A549 (cell line): ENCODE measurements around the gene TMEM207. TPM values are rescaled to one million over a fixed set of nuclear protein-coding genes. Genes with fewer than 3 reads are reported as not detected.

Source experiments
- ATAC-seq, 2 experiments: fragments of 200-7000 bp in 1 of 2; fragments of >200 bp in 1 of 2; cut with Nextera tagmentation in 1 of 2; cut with Tn5 transposase in 1 of 2; 3 replicates each; pipeline versions ENCODE4 v1.8.0 to v1.9.1; 2018 to 2020; ENCODE audit warnings: mild to moderate bottlenecking in 1 of 2, moderate library complexity in 1 of 2
- CTCF ChIA-PET: fragments of 300-600 bp; sonication (Branson Sonifier 250); formaldehyde crosslinking; extraction: SDS; loops from one replicate; lab custom pipeline; 2021; ENCODE audit warnings: antibody characterized with exemption, inconsistent platforms; lab: Yijun Ruan, JAX
- POLR2A ChIA-PET: fragments of 350-600 bp; formaldehyde crosslinking; extraction: SDS; loops from one replicate; lab custom pipeline; 2021; ENCODE audit warnings: antibody characterized with exemption, inconsistent platforms; lab: Yijun Ruan, JAX
- DNase-seq, 2 experiments: peaks; one replicate each; pipeline versions ENCODE4 v3.0.0 to v3.0.0-alpha.2; 2011 to 2016; ENCODE audit warnings: low read depth in 1 of 2, low spot score in 1 of 2
- FAIRE-seq: peaks from 2 replicates; lab custom pipeline; 2011; peaks lifted over from hg19 to GRCh38; lab: Jason Lieb, UNC
- H3K27ac ChIP-seq, 2 experiments: fragments of >200 bp; sonication (Bioruptor Twin); formaldehyde crosslinking; 3 replicates each; pipeline ENCODE4 v1.5.1; 2016 to 2017
- H3K4me1 ChIP-seq: fragments of >200 bp; sonication (Bioruptor Twin); formaldehyde crosslinking; 3 replicates; pipeline ENCODE4 v1.6.1; 2016
- H3K4me2 ChIP-seq: fragments of >200 bp; sonication (Bioruptor Twin); formaldehyde crosslinking; 3 replicates; pipeline ENCODE4 v1.6.1; 2016
- H3K4me3 ChIP-seq: fragments of >200 bp; sonication (Bioruptor Twin); formaldehyde crosslinking; 3 replicates; pipeline ENCODE4 v1.5.1; 2016
- H3K9me3 ChIP-seq: fragments of >200 bp; sonication (Bioruptor Twin); formaldehyde crosslinking; 3 replicates; pipeline ENCODE4 v1.6.1; 2016
- BCL3 ChIP-seq: fragments of >200 bp; sonication (Bioruptor Twin); formaldehyde crosslinking; IDR thresholded peaks from 3 replicates; pipeline ENCODE4 v1.6.1; 2016
- CBX2 ChIP-seq: fragments of 200-600 bp; sonication (generic); IDR thresholded peaks from 2 replicates; pipeline ENCODE4 v1.6.1; 2016; ENCODE audit warnings: low read depth, mild to moderate bottlenecking, borderline replicate concordance
- CBX8 ChIP-seq: fragments of 200-600 bp; sonication (generic); IDR thresholded peaks from 2 replicates; pipeline ENCODE4 v1.6.1; 2016
- CHD2 ChIP-seq: fragments of 150-350 bp; IDR thresholded peaks from 2 replicates; pipeline ENCODE4 v1.6.1; 2014; ENCODE audit warnings: low read length; ENCODE audit not compliant: partially characterized antibody
- EHMT2 ChIP-seq: fragments of 200-600 bp; sonication (generic); IDR thresholded peaks from 2 replicates; pipeline ENCODE4 v1.6.1; 2016; ENCODE audit warnings: antibody characterized with exemption, low read depth, mild to moderate bottlenecking, moderate library complexity
- ELK1 ChIP-seq: fragments of 150-350 bp; IDR thresholded peaks from 2 replicates; pipeline ENCODE4 v1.6.1; 2014; ENCODE audit warnings: low read depth, mild to moderate bottlenecking, low read length
- FOSB ChIP-seq: fragments of 250-450 bp; sonication (Bioruptor Pico); IDR thresholded peaks from 2 replicates; pipeline ENCODE4 v1.5.0; 2020; ENCODE audit warnings: mild to moderate bottlenecking, moderate library complexity
- HEYL ChIP-seq: fragments of 250-450 bp; sonication (Bioruptor Pico); IDR thresholded peaks from 2 replicates; pipeline ENCODE4 v1.8.0; 2021; ENCODE audit warnings: mild to moderate bottlenecking, moderate library complexity
- HOXA7 ChIP-seq: fragments of 250-450 bp; sonication (Bioruptor Pico); IDR thresholded peaks from 2 replicates; pipeline ENCODE4 v1.5.0; 2020; ENCODE audit warnings: mild to moderate bottlenecking, moderate library complexity
- HOXB13 ChIP-seq: fragments of 250-450 bp; sonication (Bioruptor Pico); IDR thresholded peaks from 2 replicates; pipeline ENCODE4 v1.5.0; 2020; ENCODE audit warnings: low read depth, mild to moderate bottlenecking, moderate library complexity
- HOXB5 ChIP-seq: fragments of 250-450 bp; sonication (Bioruptor Pico); IDR thresholded peaks from 2 replicates; pipeline ENCODE4 v1.5.0; 2020; ENCODE audit warnings: mild to moderate bottlenecking, moderate library complexity
- KDM1A ChIP-seq: fragments of 200-600 bp; sonication (generic); IDR thresholded peaks from 2 replicates; pipeline ENCODE4 v1.6.1; 2016; ENCODE audit warnings: low read depth, mild to moderate bottlenecking
- KDM5A ChIP-seq: fragments of 200-600 bp; sonication (generic); IDR thresholded peaks from 2 replicates; pipeline ENCODE4 v1.6.1; 2016; ENCODE audit warnings: antibody characterized with exemption, mild to moderate bottlenecking
- MAZ ChIP-seq: fragments of 150-350 bp; IDR thresholded peaks from 2 replicates; pipeline ENCODE4 v1.6.1; 2014; ENCODE audit warnings: antibody characterized with exemption, low read depth, low read length, borderline replicate concordance
- MYC ChIP-seq: IDR thresholded peaks from 2 replicates; pipeline ENCODE4 v1.6.1; 2012; ENCODE audit warnings: mild to moderate bottlenecking, inconsistent platforms, low read length, improper control_type of control experiment, borderline replicate concordance
- NPAS2 ChIP-seq: fragments of 250-450 bp; sonication (Bioruptor Pico); IDR thresholded peaks from 2 replicates; pipeline ENCODE4 v1.8.0; 2022; ENCODE audit warnings: mild to moderate bottlenecking, moderate library complexity, borderline replicate concordance
- PHF8 ChIP-seq: fragments of 200-600 bp; sonication (generic); IDR thresholded peaks from 2 replicates; pipeline ENCODE4 v1.6.1; 2016; ENCODE audit warnings: low read depth, mild to moderate bottlenecking, antibody characterized with exemption, moderate library complexity, borderline replicate concordance
- POLR2AphosphoS2 ChIP-seq: conservative IDR thresholded peaks from 2 replicates; pipeline ENCODE4 v1.6.1; 2012; ENCODE audit warnings: low read length, improper control_type of control experiment, inconsistent platforms
- RAD21 ChIP-seq, 2 experiments: fragments of >200 bp in 1 of 2; sonication (Bioruptor Twin) in 1 of 2; formaldehyde crosslinking in 1 of 2; IDR thresholded peaks in 1 of 2; conservative IDR thresholded peaks in 1 of 2; 2 replicates in 1 of 2; 3 replicates in 1 of 2; pipeline ENCODE4 v1.6.1; 2012 to 2018; ENCODE audit warnings: inconsistent platforms in 1 of 2
- RARB ChIP-seq: fragments of 250-450 bp; sonication (Bioruptor Pico); IDR thresholded peaks from 2 replicates; pipeline ENCODE4 v1.8.0; 2021; ENCODE audit warnings: mild to moderate bottlenecking, moderate library complexity
- USF2 ChIP-seq: fragments of 450-650 bp; IDR thresholded peaks from 2 replicates; pipeline ENCODE4 v1.6.1; 2014; ENCODE audit warnings: antibody characterized with exemption
- ZSCAN20 ChIP-seq: fragments of 250-450 bp; sonication (Bioruptor Pico); IDR thresholded peaks from 2 replicates; pipeline ENCODE4 v1.8.0; 2022; ENCODE audit warnings: mild to moderate bottlenecking, moderate library complexity
- WGBS: methylation state at CpG from one replicate; pipeline ENCODE4 v1.1.6; 2017; ENCODE audit errors: missing lambda C conversion rate; 5-methylcytosine and 5-hydroxymethylcytosine counted together
- polyA plus RNA-seq, 4 experiments: library from polyadenylated mRNA; depleted of rRNA in 3 of 4; stranded (reverse); fragments of >200 nt; fragmentation: RNase III in 1 of 4; extraction: RNeasy Plus Mini Kit Qiagen cat#74134 plus additional on column Dnase treatment in 1 of 4; gene quantifications; 2 replicates in 3 of 4; 3 replicates in 1 of 4; pipeline ENCODE4 v1.2.3, GENCODE V29; 2011 to 2017
- TF ChIP-seq, protein P1 (sequence below): fragments of >200 bp; sonication (Bioruptor Twin); formaldehyde crosslinking; IDR thresholded peaks from 2 replicates; pipeline ENCODE4 v1.6.1; 2016
- TF ChIP-seq, protein P2 (sequence below): IDR thresholded peaks from 2 replicates; pipeline ENCODE4 v1.6.1; 2012
- TF ChIP-seq, protein P3 (sequence below): IDR thresholded peaks from 2 replicates; pipeline ENCODE4 v1.6.1; 2012; ENCODE audit warnings: low read depth, borderline replicate concordance
- TF ChIP-seq, protein P4 (sequence below): fragments of 200-600 bp; sonication (generic); IDR thresholded peaks from 2 replicates; pipeline ENCODE4 v1.6.1; 2016; ENCODE audit warnings: antibody characterized with exemption, mild to moderate bottlenecking, moderate library complexity

Gene TMEM207
- polyA plus RNA-seq, 2 of the 4 experiments (the other 2 are of a cell fraction): not detected

DNA sequence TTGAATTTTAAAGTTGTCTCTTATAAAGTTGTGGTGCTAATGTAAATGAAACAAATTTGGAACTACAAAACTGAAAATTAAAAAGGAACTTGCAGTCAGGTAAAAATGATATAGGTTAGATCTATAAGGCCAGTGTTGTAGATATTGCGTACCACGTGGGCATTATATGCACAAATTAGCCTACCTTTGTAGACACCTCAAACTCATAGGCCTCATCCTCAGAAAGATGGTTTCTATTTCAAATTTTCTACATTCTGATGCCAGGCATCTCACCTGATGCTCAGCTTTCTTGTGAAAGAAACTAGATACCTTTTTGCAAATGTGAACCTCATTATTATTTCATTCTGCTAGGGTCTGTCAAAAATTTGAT lies 25.6 kb downstream of the TMEM207 start:
- 0 out of 3 replicates have a peak overlapping the region, but pooled peaks have one; percentile 25 for H3K4me2 ChIP-seq
- 63% methylated on average over 2 of the region's 2 CpGs for WGBS
- POLR2A ChIA-PET: interaction anchor here (1.0 to 1.4 kb wide), 2 partner anchors 38 to 102 kb away, joined by 3 to 5 read pairs; partner anchors contain the start of gene CLDN1
- no peaks in the 10 kb centered on the region for H3K9me3 ChIP-seq
- no peaks in the 10 kb centered on the region; the same call in 2 of the 3 replicates for H3K4me1 ChIP-seq
- CTCF ChIA-PET: interaction anchor here (0.6 to 3.2 kb wide), 13 partner anchors 10 to 1192 kb away, joined by 3 to 28 read pairs (median 4); partner anchors contain the start of gene CLDN1
- no peak overlapping the region for H3K4me3 ChIP-seq
- ATAC-seq: peak; percentile 19 to 38; a peak in 3 of 6 replicates
- FAIRE-seq: no peak
- TF ChIP-seq CBX2 (no peak), EHMT2 (no peak), RAD21 (conservative IDR thresholded peaks at IDR 0.05 in 1 of 2, IDR thresholded peaks at IDR 0.05 in 1 of 2) (no peak), POLR2AphosphoS2 (no peak), HOXA7 (CRISPR knock-in tag) (no peak), CBX8 (no peak), HOXB13 (CRISPR knock-in tag) (no peak), NPAS2 (no peak), MYC (no peak)
- TF ChIP-seq, protein P1, sequence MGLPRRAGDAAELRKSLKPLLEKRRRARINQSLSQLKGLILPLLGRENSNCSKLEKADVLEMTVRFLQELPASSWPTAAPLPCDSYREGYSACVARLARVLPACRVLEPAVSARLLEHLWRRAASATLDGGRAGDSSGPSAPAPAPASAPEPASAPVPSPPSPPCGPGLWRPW: no peak
- TF ChIP-seq, protein P2, sequence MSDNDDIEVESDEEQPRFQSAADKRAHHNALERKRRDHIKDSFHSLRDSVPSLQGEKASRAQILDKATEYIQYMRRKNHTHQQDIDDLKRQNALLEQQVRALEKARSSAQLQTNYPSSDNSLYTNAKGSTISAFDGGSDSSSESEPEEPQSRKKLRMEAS: no peak
- TF ChIP-seq, all 56 proteins: peak for 0
- H3K27ac ChIP-seq: peak overlapping the region in 1 of 2 experiments; percentile 38; a peak in 1 of 6 replicates
- no peak for DNase-seq

- DNase-seq (no peak), ATAC-seq (no peak), FAIRE-seq (no peak)
- CTCF ChIA-PET: interaction anchor here (0.7 to 1.9 kb wide), 4 partner anchors 9 to 447 kb away, joined by 3 to 7 read pairs (median 3); no protein-coding TSS in a partner anchor
- H3K4me2 ChIP-seq: no peak overlapping the region
- TF ChIP-seq, protein P3, sequence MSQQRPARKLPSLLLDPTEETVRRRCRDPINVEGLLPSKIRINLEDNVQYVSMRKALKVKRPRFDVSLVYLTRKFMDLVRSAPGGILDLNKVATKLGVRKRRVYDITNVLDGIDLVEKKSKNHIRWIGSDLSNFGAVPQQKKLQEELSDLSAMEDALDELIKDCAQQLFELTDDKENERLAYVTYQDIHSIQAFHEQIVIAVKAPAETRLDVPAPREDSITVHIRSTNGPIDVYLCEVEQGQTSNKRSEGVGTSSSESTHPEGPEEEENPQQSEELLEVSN: no peak
- TF ChIP-seq ELK1 (no peak), HOXA7 (CRISPR knock-in tag) (no peak), ZSCAN20 (CRISPR knock-in tag) (no peak), KDM1A (no peak)
- no peaks in the 10 kb centered on the region for H3K4me1 ChIP-seq
- no peak overlapping the region for H3K4me3 ChIP-seq
- H3K9me3 ChIP-seq: no peaks in the 10 kb centered on the region
- WGBS: 91% methylated on average over 1 of the region's 3 CpGs
- H3K27ac ChIP-seq: no peak overlapping the region
- POLR2A ChIA-PET: no interaction called here
These were observed 35.4 kb downstream of the TMEM207 start for GRCh38 chr3:190414297-190414696.

- no peak for FAIRE-seq
- CTCF ChIA-PET: interaction anchor here (0.8 to 1.2 kb wide), 3 partner anchors 9 to 83 kb away, joined by 3 to 4 read pairs (median 3); partner anchors contain the start of gene CLDN1
- TF ChIP-seq HOXB5 (CRISPR knock-in tag) (no peak), PHF8 (no peak), RARB (CRISPR knock-in tag) (no peak), CHD2 (no peak), HEYL (CRISPR knock-in tag) (no peak), FOSB (CRISPR knock-in tag) (no peak), BCL3 (no peak), USF2 (no peak), MAZ (no peak), KDM5A (no peak), RAD21 (conservative IDR thresholded peaks at IDR 0.05 in 1 of 2, IDR thresholded peaks at IDR 0.05 in 1 of 2) (no peak)
- TF ChIP-seq, protein P4, sequence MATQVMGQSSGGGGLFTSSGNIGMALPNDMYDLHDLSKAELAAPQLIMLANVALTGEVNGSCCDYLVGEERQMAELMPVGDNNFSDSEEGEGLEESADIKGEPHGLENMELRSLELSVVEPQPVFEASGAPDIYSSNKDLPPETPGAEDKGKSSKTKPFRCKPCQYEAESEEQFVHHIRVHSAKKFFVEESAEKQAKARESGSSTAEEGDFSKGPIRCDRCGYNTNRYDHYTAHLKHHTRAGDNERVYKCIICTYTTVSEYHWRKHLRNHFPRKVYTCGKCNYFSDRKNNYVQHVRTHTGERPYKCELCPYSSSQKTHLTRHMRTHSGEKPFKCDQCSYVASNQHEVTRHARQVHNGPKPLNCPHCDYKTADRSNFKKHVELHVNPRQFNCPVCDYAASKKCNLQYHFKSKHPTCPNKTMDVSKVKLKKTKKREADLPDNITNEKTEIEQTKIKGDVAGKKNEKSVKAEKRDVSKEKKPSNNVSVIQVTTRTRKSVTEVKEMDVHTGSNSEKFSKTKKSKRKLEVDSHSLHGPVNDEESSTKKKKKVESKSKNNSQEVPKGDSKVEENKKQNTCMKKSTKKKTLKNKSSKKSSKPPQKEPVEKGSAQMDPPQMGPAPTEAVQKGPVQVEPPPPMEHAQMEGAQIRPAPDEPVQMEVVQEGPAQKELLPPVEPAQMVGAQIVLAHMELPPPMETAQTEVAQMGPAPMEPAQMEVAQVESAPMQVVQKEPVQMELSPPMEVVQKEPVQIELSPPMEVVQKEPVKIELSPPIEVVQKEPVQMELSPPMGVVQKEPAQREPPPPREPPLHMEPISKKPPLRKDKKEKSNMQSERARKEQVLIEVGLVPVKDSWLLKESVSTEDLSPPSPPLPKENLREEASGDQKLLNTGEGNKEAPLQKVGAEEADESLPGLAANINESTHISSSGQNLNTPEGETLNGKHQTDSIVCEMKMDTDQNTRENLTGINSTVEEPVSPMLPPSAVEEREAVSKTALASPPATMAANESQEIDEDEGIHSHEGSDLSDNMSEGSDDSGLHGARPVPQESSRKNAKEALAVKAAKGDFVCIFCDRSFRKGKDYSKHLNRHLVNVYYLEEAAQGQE: no peak
These were observed 45.0 kb downstream of the TMEM207 start for GRCh38 chr3:190404715-190405114.

More at GRCh38 chr3:190404715-190405114, 45.0 kb downstream of the TMEM207 start:
- no peak overlapping the region for H3K4me3 ChIP-seq
- H3K4me2 ChIP-seq: no peak overlapping the region
- H3K9me3 ChIP-seq: no peaks in the 10 kb centered on the region
- POLR2A ChIA-PET: no interaction called here
- H3K27ac ChIP-seq: no peak overlapping the region
- DNase-seq (no peak), ATAC-seq (no peak)
- H3K4me1 ChIP-seq: no peaks in the 10 kb centered on the region
- WGBS: 90% methylated on average over 8 of the region's 8 CpGs
